Measurements from ENCODE around the gene DGKD.

DNA sequence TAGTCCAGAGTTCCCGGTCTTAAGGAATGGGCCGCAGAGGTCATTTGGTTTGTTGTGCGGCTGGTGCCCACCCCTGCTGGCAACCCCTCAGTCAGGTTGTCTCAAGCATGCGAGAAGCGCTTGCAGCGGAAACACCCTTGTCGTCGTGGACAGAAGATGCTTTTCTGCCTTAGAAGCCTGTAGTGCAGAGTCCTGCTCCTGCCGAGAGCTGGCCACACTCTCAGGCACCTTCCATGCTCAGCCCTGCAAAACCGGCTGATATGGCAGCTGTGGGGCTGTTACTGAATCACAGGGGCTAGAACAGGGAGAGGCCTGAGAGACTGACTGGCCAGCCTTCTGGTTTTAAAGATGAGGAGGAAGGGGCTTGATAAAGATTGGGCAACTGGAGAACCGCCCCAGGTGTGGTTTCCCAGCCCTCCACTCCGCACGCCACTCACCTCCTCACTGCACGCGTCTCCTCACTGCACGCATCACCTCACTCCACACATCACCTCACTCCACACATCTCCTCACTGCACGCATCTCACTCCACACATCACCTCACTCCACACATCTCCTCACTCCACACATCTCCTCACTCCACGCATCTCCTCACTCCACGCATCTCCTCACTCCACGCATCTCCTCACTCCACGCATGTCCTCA, 108.7 kb downstream of the DGKD start:
- TF ChIP-seq, protein P1, sequence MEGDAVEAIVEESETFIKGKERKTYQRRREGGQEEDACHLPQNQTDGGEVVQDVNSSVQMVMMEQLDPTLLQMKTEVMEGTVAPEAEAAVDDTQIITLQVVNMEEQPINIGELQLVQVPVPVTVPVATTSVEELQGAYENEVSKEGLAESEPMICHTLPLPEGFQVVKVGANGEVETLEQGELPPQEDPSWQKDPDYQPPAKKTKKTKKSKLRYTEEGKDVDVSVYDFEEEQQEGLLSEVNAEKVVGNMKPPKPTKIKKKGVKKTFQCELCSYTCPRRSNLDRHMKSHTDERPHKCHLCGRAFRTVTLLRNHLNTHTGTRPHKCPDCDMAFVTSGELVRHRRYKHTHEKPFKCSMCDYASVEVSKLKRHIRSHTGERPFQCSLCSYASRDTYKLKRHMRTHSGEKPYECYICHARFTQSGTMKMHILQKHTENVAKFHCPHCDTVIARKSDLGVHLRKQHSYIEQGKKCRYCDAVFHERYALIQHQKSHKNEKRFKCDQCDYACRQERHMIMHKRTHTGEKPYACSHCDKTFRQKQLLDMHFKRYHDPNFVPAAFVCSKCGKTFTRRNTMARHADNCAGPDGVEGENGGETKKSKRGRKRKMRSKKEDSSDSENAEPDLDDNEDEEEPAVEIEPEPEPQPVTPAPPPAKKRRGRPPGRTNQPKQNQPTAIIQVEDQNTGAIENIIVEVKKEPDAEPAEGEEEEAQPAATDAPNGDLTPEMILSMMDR (IDR thresholded peaks at IDR 0.05): no peak
- TF ChIP-seq POLR2A (IDR thresholded peaks at IDR 0.05): no peak
